DOHH2 (cell line): Measurements from ENCODE around the gene GLYATL2.

ENCODE experiments used
- H3F3A ChIP-seq: fragments of 200-600 bp; sonication (generic), shearing (Covaris generic); 2 replicates; pipeline ENCODE4 v1.6.0; 2016; ENCODE audit warnings: antibody characterized with exemption, mild to moderate bottlenecking; ENCODE audit not compliant: control insufficient read depth, insufficient read depth
- H3K27ac ChIP-seq: fragments of 200-600 bp; sonication (generic); 2 replicates; pipeline ENCODE4 v1.5.1; 2014; ENCODE audit warnings: low read depth, mild to moderate bottlenecking, low read length, moderate library complexity
- H3K27me3 ChIP-seq: fragments of 200-600 bp; sonication (generic); 2 replicates; pipeline ENCODE4 v1.6.1; 2014; ENCODE audit warnings: mild to moderate bottlenecking, low read length, mixed read lengths; ENCODE audit not compliant: control insufficient read depth
- H3K36me3 ChIP-seq: fragments of 200-600 bp; sonication (generic); 2 replicates; pipeline ENCODE4 v1.6.1; 2014; ENCODE audit warnings: mild to moderate bottlenecking, low read length, moderate library complexity, mixed read lengths; ENCODE audit not compliant: control insufficient read depth
- H3K4me1 ChIP-seq: fragments of 200-600 bp; sonication (generic); 2 replicates; pipeline ENCODE4 v1.6.1; 2014; ENCODE audit warnings: mild to moderate bottlenecking, low read length, mixed read lengths; ENCODE audit not compliant: control insufficient read depth
- H3K4me2 ChIP-seq: fragments of 200-600 bp; sonication (generic); 2 replicates; pipeline ENCODE4 v1.6.0; 2014; ENCODE audit warnings: mild to moderate bottlenecking, low read length, moderate library complexity
- H3K4me3 ChIP-seq: fragments of 200-600 bp; sonication (generic); 2 replicates; pipeline ENCODE4 v1.5.1; 2014; ENCODE audit warnings: mild to moderate bottlenecking, low read length, mixed read lengths
- H3K79me2 ChIP-seq: fragments of 200-600 bp; sonication (generic); 2 replicates; pipeline ENCODE4 v1.6.1; 2014; ENCODE audit warnings: mild to moderate bottlenecking, low read length, mixed read lengths; ENCODE audit not compliant: control insufficient read depth
- H3K9me2 ChIP-seq: fragments of 200-600 bp; sonication (generic); replicated peaks from 2 replicates; pipeline ENCODE4 v1.6.1; 2014; ENCODE audit warnings: mild to moderate bottlenecking, low read length, mixed read lengths; ENCODE audit not compliant: control insufficient read depth
- H3K9me3 ChIP-seq: fragments of 200-600 bp; sonication (generic); 2 replicates; pipeline ENCODE4 v1.6.1; 2014; ENCODE audit warnings: antibody characterized with exemption, low read length, mixed read lengths; ENCODE audit not compliant: control insufficient read depth, insufficient read depth
- H4K20me1 ChIP-seq: fragments of 200-600 bp; sonication (generic); 2 replicates; pipeline ENCODE4 v1.6.0; 2014; ENCODE audit warnings: low read depth, mild to moderate bottlenecking, antibody characterized with exemption, low read length, moderate library complexity; ENCODE audit not compliant: control insufficient read depth, insufficient read depth
- CTCF ChIP-seq: fragments of 200-600 bp; sonication (generic); IDR thresholded peaks from one replicate; pipeline ENCODE4 v1.5.1; 2014; ENCODE audit warnings: antibody characterized with exemption, mild to moderate bottlenecking, low read depth, low read length; ENCODE audit not compliant: poor library complexity, severe bottlenecking
- EZH2phosphoT487 ChIP-seq: fragments of 200-600 bp; sonication (generic); IDR thresholded peaks from 2 replicates; pipeline ENCODE4 v1.6.1; 2017; ENCODE audit warnings: borderline replicate concordance, mild to moderate bottlenecking, antibody characterized with exemption, low read length, moderate library complexity, mixed read lengths

Gene GLYATL2

GRCh38 chr11:58805065-58805464, 39.4 kb downstream of the GLYATL2 start:
- no peaks in the 10 kb centered on the region for H3K79me2 ChIP-seq
- no peaks in the 10 kb centered on the region for H3K9me2 ChIP-seq
- no peaks in the 10 kb centered on the region for H3K9me3 ChIP-seq
- H3K27ac ChIP-seq, result no peak overlapping the region
- no peak overlapping the region for H3K4me2 ChIP-seq
- H3F3A ChIP-seq, result no peaks in the 10 kb centered on the region
- H3K4me3 ChIP-seq, result no peak overlapping the region
- no peaks in the 10 kb centered on the region for H3K36me3 ChIP-seq
- H3K4me1 ChIP-seq, result no peaks in the 10 kb centered on the region
- no peaks in the 10 kb centered on the region for H3K27me3 ChIP-seq
- no peaks in the 10 kb centered on the region for H4K20me1 ChIP-seq
- no peak for TF ChIP-seq CTCF
- TF ChIP-seq EZH2phosphoT487, result no peak

GRCh38 chr11:58801974-58802545, 42.4 kb downstream of the GLYATL2 start:
- Histone ChIP-seq H3K4me3 (no peak overlapping the region), H3K27me3 (no peaks in the 10 kb centered on the region), H3K4me1 (no peaks in the 10 kb centered on the region), H3F3A (no peaks in the 10 kb centered on the region), H3K9me2 (no peaks in the 10 kb centered on the region), H3K79me2 (no peaks in the 10 kb centered on the region), H3K9me3 (no peaks in the 10 kb centered on the region), H4K20me1 (no peaks in the 10 kb centered on the region), H3K4me2 (no peak overlapping the region), H3K36me3 (no peaks in the 10 kb centered on the region), H3K27ac (no peak overlapping the region)
- no peak for TF ChIP-seq CTCF

GRCh38 chr11:58801302-58801701, 43.2 kb downstream of the GLYATL2 start:
- Histone ChIP-seq H3K9me3 (no peaks in the 10 kb centered on the region), H3K36me3 (no peaks in the 10 kb centered on the region), H3K4me3 (no peak overlapping the region), H3K27me3 (no peaks in the 10 kb centered on the region), H3K79me2 (no peaks in the 10 kb centered on the region), H3K4me2 (no peak overlapping the region), H3K4me1 (no peaks in the 10 kb centered on the region), H3K27ac (no peak overlapping the region), H4K20me1 (no peaks in the 10 kb centered on the region), H3F3A (no peaks in the 10 kb centered on the region), H3K9me2 (no peaks in the 10 kb centered on the region)
- TF ChIP-seq EZH2phosphoT487 (no peak), CTCF (no peak)

DNA sequence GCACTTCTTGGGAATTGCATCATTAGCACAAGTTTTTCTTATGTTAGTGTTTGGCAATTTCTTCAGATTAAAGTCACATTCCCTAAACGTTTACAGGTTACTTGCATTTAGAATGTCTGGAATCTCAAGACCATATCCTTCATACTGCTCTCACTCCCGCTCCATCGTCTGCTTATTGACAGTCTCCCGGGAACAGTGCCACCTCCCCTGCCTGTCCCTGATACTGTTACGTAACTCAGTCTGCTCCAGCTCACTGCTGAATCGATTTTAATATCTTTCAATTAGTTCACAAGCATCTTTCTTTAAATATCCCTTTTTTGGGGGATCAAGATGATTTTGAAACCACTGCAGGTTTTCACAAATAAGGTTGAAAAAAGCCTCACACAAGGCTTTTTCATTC, 48.2 kb downstream of the GLYATL2 start:
- Histone ChIP-seq H3K4me3 (no peak overlapping the region), H3K4me2 (no peak overlapping the region), H3K9me2 (no peaks in the 10 kb centered on the region), H3K79me2 (no peaks in the 10 kb centered on the region), H3K36me3 (no peaks in the 10 kb centered on the region), H4K20me1 (no peaks in the 10 kb centered on the region), H3K27me3 (no peaks in the 10 kb centered on the region), H3K4me1 (no peaks in the 10 kb centered on the region), H3K9me3 (no peaks in the 10 kb centered on the region), H3K27ac (no peak overlapping the region), H3F3A (no peaks in the 10 kb centered on the region)
- TF ChIP-seq CTCF (no peak), EZH2phosphoT487 (no peak)
